Heart left ventricle (tissue), 16 donors: ENCODE data around the gene PRODH. TPM values are rescaled to one million over a fixed set of nuclear protein-coding genes. Genes with fewer than 3 reads are reported as not detected.
A peak's percentile ranks its signal among the peaks of the same experiment; 100 is the strongest.
"Not testable (repeated sequence)": the region's sequence is repeated elsewhere in the genome, so short reads cannot be mapped to it uniquely, and the experiment has no call there.

Source experiments
- ATAC-seq, 4 donors: fragments of 200-7000 bp; cut with Tn5 transposase; one replicate each; pipeline ENCODE4 v1.9.1; 2020 to 2022; ENCODE audit warnings: moderate library complexity in 4 of 4, mild to moderate bottlenecking in 3 of 4, moderate number of reproducible peaks in 1 of 4
- DNase-seq, 5 donors: peaks; one replicate each; pipeline ENCODE4 v3.0.0-alpha.2; 2020
- H3K27ac ChIP-seq, 12 donors: fragments of 200-600 bp; sonication (generic) in 4 of 12; one replicate each; pipeline versions ENCODE4 v1.5.0 to v1.8.0; 2016 to 2022; ENCODE audit warnings: mild to moderate bottlenecking in 2 of 12
- H3K27me3 ChIP-seq, 9 donors: fragments of 200-600 bp; sonication (generic) in 2 of 9; one replicate each; pipeline versions ENCODE4 v1.5.1 to v1.8.0; 2016 to 2022; ENCODE audit warnings: mild to moderate bottlenecking in 3 of 9
- H3K36me3 ChIP-seq, 9 donors: fragments of 200-600 bp; sonication (generic) in 2 of 9; one replicate each; pipeline versions ENCODE4 v1.5.0 to v1.8.0; 2018 to 2022; ENCODE audit warnings: mild to moderate bottlenecking in 2 of 9
- H3K4me1 ChIP-seq, 12 donors: fragments of 200-600 bp; sonication (generic) in 4 of 12; one replicate each; pipeline versions ENCODE4 v1.5.0 to v1.8.0; 2016 to 2022; ENCODE audit warnings: mild to moderate bottlenecking in 3 of 12
- H3K4me3 ChIP-seq, 12 donors: fragments of 200-600 bp; sonication (generic) in 4 of 12; one replicate each; pipeline versions ENCODE4 v1.5.0 to v1.8.0; 2017 to 2022; ENCODE audit warnings: mild to moderate bottlenecking in 9 of 12, moderate library complexity in 4 of 12
- H3K9me3 ChIP-seq, 12 donors: fragments of 200-600 bp; sonication (generic) in 4 of 12; one replicate each; pipeline versions ENCODE4 v1.5.0 to v1.8.0; 2016 to 2022; ENCODE audit warnings: mild to moderate bottlenecking in 1 of 12
- POLR2A ChIP-seq, 2 donors: fragments of 450-650 bp; IDR thresholded peaks; one replicate each; pipeline ENCODE4 v1.6.1; 2017; ENCODE audit warnings: antibody characterized with exemption in 2 of 2, mild to moderate bottlenecking in 2 of 2, moderate library complexity in 2 of 2
- WGBS, 4 donors: extraction: QIAGEN DNeasy Blood & Tissue Kit in 2 of 4; methylation state at CpG; one replicate each; pipeline versions ENCODE4 v1.1.5 to v1.1.7; 2013 to 2018; 5-methylcytosine and 5-hydroxymethylcytosine counted together
- intact Hi-C, 10 donors: fragments of 100-400 bp; cut with DNase I; formaldehyde crosslinking; loops; one replicate each; pipeline versions ENCODE4 v1.11.1 to v1.14.2; 2022
- polyA plus RNA-seq, 2 donors: library from polyadenylated mRNA; stranded (reverse); fragments of 200-250 nt; gene quantifications; one replicate each; pipeline ENCODE4 v1.2.3, GENCODE V29; 2013
- total RNA-seq, 9 donors: library from RNA; depleted of rRNA in 2 of 9; stranded (reverse); fragments of >200 nt in 2 of 9; fragmentation: NEBNext Ultra II Directional in 3 of 9; extraction: Animal tissue kit (Norgen Biotek cat#: 25700) in 3 of 9; gene quantifications; one replicate each; pipeline versions ENCODE4 v1.1.0 to v1.2.4, GENCODE V29; 2016 to 2023
- TF ChIP-seq, protein P1 (sequence below), 12 donors: fragments of 200-600 bp; sonication (generic) in 4 of 12; IDR thresholded peaks; one replicate each; pipeline versions ENCODE4 v1.5.0 to v1.8.0; 2018 to 2022; ENCODE audit warnings: antibody characterized with exemption in 12 of 12, mild to moderate bottlenecking in 5 of 12
- donor health status: ischemic (EF 13 %, LVEDD 7.1; RV severe dilation, severe dysfunction).
- donor health status: healthy with polysubstance abuse.
- donor health status: DM: no; HTN: yes; CAD: no.
- donor health status: DM: no; HTN: no; CAD: no.
- donor health status: ischemic (EF 25% LVEDD 6.9; RV normal size, moderate dysfunction).
- donor health status: ischemic (EF 25% LVEDD 5.7; RV mildly dilated, moderate dysfunction).
- donor health status: healthy.
- donor health status: DM: yes; HTN: yes; CAD: no.
- donor health status: ischemic (EF 35%, LVEDD 5.7; RV mildly dilated, moderate dysfunction).
- donor health status: nonischemic (EF 11% LVEDD 7.7; RV severe dilation, severe dysfunction).
- donor health status: DM: yes; HTN: yes; CAD: no.
- donor health status: PGD.
- donor health status: ischemic (EF 29% LVEDD 5.4; RV normal size, mild dysfunction).
- donor health status: nonischemic (EF 23%, LVEDD 6.1; RV moderate dilation, normal function).

The PRODH gene
- total and polyA plus RNA-seq, 11 donors = 3.3 to 25.0 (median 7.5) TPM

DNA sequence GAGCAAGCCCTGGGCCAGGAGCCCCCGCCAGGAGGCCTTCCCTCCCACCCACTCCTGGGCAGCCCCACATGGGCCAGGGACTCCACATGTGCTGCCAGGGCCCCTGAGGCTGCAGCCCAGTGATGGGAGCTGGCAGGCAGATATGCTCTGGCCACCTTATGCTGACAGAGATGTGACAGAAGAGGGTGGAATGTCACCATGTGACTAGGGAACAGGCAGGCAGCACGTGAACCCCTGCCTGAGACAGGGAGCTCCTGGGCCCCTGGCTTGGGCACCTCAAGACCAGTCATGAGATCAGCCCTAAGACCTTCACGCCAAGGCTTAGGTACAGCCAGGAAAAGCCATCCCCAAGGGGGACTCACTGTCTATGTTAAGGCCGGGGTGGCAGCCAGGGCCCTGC, 9.1 kb downstream of the PRODH start:
- H3K9me3 ChIP-seq = no peaks in the 10 kb centered on the region
- peak in 1 of 4 donors; percentile 27 for ATAC-seq
- WGBS, 4 donors = no CpG with 5 or more reads among the region's 4 CpGs
- H3K27me3 ChIP-seq = no peaks in the 10 kb centered on the region
- DNase-seq = no peak
- TF ChIP-seq, protein P1, sequence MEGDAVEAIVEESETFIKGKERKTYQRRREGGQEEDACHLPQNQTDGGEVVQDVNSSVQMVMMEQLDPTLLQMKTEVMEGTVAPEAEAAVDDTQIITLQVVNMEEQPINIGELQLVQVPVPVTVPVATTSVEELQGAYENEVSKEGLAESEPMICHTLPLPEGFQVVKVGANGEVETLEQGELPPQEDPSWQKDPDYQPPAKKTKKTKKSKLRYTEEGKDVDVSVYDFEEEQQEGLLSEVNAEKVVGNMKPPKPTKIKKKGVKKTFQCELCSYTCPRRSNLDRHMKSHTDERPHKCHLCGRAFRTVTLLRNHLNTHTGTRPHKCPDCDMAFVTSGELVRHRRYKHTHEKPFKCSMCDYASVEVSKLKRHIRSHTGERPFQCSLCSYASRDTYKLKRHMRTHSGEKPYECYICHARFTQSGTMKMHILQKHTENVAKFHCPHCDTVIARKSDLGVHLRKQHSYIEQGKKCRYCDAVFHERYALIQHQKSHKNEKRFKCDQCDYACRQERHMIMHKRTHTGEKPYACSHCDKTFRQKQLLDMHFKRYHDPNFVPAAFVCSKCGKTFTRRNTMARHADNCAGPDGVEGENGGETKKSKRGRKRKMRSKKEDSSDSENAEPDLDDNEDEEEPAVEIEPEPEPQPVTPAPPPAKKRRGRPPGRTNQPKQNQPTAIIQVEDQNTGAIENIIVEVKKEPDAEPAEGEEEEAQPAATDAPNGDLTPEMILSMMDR (IDR thresholded peaks at IDR 0.05) = no peak
- H3K4me1 ChIP-seq = no peaks in the 10 kb centered on the region
- intact Hi-C loops = no loop called here
- no peak overlapping the region for H3K4me3 ChIP-seq
- H3K36me3 ChIP-seq = no peaks in the 10 kb centered on the region
- no peak overlapping the region for H3K27ac ChIP-seq

DNA sequence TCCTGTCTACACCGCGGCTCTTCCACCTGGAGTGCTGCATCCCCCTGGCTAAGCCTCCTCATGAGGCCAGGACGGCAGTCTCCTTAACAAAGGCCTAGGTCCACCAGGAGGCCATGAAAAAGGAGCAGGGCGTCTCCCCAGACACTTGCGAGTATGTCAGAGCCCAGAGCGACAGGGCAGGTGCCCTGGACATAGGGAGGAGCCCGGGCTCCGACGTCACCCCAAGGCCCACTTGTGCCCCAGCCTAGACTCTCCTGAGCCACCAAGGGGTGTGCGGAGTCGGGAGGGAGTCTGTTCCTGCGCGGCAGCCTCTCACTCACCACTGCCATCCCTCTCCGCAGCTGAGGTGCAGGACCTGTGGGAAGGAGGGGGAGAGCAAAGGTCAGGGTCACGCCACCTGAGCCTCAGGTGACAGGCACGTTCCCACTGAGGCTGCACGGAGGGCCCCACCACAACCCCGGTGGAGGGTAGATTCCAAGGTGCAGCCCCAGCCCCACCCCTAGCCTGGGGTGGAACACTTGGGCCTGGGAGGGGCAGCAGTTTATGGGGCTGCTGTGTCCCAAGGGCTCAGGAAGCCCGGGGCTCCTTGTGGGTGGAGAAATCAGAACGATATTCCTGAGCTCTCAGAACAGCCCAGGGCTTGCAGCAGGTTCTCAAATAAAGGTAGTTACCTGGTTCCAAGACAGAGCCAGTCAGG, 10.6 kb downstream of the PRODH start:
- Histone ChIP-seq H3K9me3 (no peaks in the 10 kb centered on the region), H3K27ac (no peak overlapping the region), H3K4me1 (no peaks in the 10 kb centered on the region), H3K27me3 (no peaks in the 10 kb centered on the region), H3K4me3 (no peak overlapping the region), H3K36me3 (no peaks in the 10 kb centered on the region)
- intact Hi-C loops = no loop called here
- no peak for DNase-seq
- TF ChIP-seq, protein P1 (IDR thresholded peaks at IDR 0.05) = no peak
- TF ChIP-seq POLR2A (IDR thresholded peaks at IDR 0.05) = no peak
- WGBS, 4 donors = no CpG with 5 or more reads among the region's 20 CpGs
- no peak for ATAC-seq

DNA sequence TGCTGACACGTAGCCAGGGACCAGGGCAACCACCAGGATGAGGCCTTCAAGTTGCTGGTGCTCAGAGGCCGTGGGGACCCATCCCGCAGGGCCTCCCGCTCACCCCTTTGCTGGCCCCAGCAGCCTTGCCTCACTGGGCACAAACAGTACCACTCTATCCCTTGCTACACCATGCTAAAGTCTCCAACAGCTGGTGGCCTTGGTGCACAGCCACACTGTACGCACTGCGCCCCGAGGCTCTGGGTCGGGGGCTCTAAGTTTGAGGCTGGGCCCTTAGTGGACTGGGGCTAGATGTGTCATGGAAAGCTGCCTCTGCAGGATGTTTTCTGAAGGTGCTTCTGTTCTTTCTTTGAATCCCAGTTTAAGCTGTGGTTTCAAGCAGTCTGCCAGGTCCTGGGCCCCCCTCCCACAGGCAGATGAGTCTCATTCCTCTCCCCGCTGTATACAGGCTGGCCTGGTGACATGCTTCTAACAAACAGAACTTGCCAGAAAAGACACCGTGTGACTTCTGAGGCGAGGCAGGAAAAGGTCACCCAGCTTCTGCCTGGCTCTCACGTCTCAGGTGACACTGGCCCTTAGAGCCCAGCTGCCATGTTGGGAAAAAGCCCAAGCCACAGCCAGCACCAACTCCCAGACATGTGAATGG, 15.7 kb downstream of the PRODH start:
- H3K4me3 ChIP-seq, H3K4me1 ChIP-seq, DNase-seq, ATAC-seq, H3K27ac ChIP-seq, H3K9me3 ChIP-seq, intact Hi-C loops, H3K27me3 ChIP-seq, H3K36me3 ChIP-seq: not testable (repeated sequence)
- no CpG with 5 or more reads among the region's 12 CpGs for WGBS, 4 donors

DNA sequence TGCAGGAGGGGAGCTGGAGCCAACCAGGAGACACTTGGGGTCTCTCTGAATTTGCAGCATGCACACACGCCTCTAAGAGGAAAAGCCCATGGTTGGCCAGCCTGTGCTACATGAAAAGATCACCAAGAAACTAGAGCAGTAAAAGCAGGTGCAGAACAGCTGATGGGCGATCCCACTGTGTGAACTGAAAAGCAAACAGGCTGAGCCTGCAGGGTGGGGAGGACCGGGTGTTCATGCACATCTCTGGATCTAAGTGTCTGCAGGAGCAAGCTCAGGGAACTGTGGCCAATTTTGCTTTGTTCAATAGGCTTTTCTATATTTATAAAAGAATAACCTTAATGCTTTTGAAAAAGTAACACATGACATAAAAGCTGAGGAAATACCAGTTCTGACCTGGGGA, 18.3 kb downstream of the PRODH start:
- H3K27ac ChIP-seq, ATAC-seq, H3K27me3 ChIP-seq, H3K9me3 ChIP-seq, DNase-seq, H3K4me1 ChIP-seq, H3K4me3 ChIP-seq, intact Hi-C loops, H3K36me3 ChIP-seq: not testable (repeated sequence)
- WGBS, 4 donors = 65 to 100% (median 81%) methylated on average over 1 of the region's 3 CpGs

DNA sequence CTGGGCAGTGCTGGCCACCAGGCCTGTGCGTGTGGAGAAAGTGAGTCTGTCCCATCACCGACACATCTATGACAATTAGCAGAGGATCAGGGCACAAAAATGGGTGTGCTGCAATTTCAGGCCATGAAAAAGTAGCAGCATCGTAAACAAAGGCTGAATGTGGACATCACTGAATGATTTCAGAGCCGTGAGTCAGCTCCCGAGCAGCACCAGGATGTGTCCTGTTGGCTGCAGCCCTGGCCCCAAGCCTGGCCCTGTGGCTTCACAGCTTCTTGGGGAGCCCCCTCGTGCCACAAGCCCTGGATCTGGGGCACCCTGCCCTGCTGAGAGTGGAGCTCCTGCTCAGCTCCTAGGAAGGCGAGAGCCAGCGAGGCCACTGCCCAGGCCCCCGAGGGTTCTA, 20.5 kb downstream of the PRODH start:
- WGBS, 4 donors = no CpG with 5 or more reads among the region's 9 CpGs
- DNase-seq, ATAC-seq, H3K36me3 ChIP-seq, H3K9me3 ChIP-seq, H3K27ac ChIP-seq, H3K4me1 ChIP-seq, intact Hi-C loops, H3K27me3 ChIP-seq, H3K4me3 ChIP-seq: not testable (repeated sequence)

DNA sequence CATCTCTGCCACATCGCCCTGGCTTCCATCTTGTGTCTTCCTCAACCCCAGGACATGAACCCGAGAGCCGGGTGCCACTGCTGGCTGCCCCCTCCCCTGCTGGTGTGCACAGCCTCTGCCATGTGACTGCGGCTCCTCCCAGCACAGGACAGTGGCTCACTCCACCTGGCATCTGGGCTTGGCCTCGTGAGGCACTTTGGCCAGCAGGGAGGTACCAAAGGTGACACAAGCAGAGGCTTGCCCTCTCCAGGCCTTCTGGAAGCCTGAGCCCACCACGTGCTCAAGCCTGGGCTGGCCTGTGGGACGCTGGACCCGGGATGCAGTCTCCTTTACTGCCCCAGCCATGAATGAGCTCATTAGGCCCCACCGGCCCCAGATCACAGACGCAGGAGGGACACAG, 21.5 kb downstream of the PRODH start:
- DNase-seq, ATAC-seq, H3K36me3 ChIP-seq, H3K27ac ChIP-seq, H3K4me1 ChIP-seq, intact Hi-C loops, H3K9me3 ChIP-seq, H3K27me3 ChIP-seq, H3K4me3 ChIP-seq: not testable (repeated sequence)
- WGBS, 4 donors = no CpG with 5 or more reads among the region's 10 CpGs

DNA sequence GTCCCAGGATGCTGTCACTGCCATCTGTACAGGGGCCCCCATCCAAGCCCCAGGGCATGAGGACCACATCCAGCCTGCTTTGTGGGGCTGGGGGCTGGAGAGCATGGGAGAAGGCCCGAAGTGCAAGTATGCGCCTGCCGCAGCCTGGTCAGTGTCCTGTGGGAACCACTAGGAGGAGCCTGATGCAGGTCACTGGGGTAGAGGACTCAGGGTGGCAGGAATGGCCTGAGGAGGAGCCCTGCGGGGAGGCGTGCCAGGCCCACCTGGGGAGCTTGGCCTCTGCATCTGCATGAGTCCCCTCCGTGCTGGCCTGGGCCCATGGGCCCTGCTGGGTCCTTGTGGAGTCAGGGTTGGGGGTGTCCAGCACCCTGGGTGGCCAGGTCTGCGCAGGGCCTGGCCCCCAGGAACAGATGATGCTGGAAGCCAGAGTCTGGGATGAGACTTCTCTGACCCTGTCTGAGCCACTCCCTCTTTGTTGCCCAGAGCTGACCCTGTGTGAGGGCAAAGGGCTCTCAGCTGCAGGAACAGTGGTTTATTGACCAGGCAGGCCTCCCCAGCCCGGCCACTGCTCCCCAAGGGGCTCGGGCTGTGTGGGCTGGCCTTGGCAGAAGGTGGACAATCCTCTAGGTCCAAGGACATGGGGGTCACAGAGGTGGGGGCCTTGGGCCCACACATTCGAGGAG, 23.7 kb downstream of the PRODH start:
- H3K36me3 ChIP-seq, H3K27me3 ChIP-seq, H3K4me1 ChIP-seq, intact Hi-C loops, H3K27ac ChIP-seq, DNase-seq, H3K4me3 ChIP-seq, H3K9me3 ChIP-seq: not testable (repeated sequence)
- WGBS, 4 donors = no CpG with 5 or more reads among the region's 10 CpGs
- ATAC-seq = peak in 2 of 4 donors; percentile 39 to 55

DNA sequence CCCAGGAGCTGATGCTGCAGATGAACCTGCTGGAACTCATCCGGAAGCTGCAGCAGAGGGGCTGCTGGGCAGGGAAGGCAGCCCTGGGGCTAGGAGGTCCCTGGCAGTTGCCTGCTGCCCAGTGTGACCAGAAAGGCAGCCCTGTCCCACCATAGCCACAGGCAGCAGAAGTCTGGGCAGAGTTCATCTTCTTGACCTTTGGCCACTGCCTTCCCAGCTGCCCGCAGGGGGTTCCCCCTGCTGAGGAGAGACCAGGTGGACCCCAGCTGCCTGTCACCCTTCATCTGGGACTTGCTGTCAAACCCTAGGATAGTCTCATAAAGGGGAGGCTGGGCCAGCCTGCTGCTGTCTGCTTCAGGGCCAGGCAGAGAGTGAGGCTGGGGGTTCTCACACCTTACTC, 24.6 kb downstream of the PRODH start:
- H3K4me1 ChIP-seq, H3K36me3 ChIP-seq, H3K27me3 ChIP-seq, H3K9me3 ChIP-seq, ATAC-seq, intact Hi-C loops, H3K27ac ChIP-seq, H3K4me3 ChIP-seq, DNase-seq: not testable (repeated sequence)
- no CpG with 5 or more reads among the region's 2 CpGs for WGBS, 4 donors
